ENCODE results near the gene SUN1. TPM values are rescaled to one million over a fixed set of nuclear protein-coding genes. Genes with fewer than 3 reads are reported as not detected.

SUN1 gene
- total and polyA plus RNA-seq, 9 of the 15 experiments (the other 6 are each of a cell fraction or from before 2014, with no cell fraction given): 36.8 to 132 (median 62.3) TPM

DNA sequence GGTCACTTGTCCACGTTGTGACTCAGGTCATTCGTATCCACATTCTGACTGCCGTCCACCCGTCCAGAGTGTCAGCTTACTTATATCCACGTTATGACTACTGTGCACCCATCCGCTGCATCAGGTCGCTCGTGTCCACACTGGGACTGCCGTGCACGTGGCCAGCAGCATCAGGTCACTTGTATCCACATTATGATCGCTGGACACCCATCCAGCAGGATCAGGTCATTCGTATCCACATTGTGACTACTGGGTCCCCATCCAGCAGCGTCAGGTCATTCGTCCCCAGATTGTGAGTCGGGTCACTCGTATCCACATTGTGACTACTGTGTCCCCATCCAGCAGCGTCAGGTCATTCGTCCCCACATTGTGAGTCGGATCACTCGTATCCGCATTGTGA lies 47.3 kb upstream of the SUN1 start:
- Histone ChIP-seq H3K4me1 (replicated peaks in 1 of 2; ENCODE audit: control insufficient read depth in 2 of 2, insufficient read depth in 2 of 2, low read length in 2 of 2) (peaks cover 0 to 6% of the 10 kb centered on the region in 2 experiments; a peak in 1 of 5 replicates), H3K9me3 (replicated peaks; ENCODE audit: control insufficient read depth, insufficient read depth, low read depth, low read length) (no peaks in the 10 kb centered on the region), H3K9ac (ENCODE audit: insufficient read depth in 1 of 2, low read depth in 2 of 2, low read length in 2 of 2) (no peak overlapping the region), H3K27ac (ENCODE audit: extremely low read depth, low read depth, low read length) (no peak overlapping the region; the same call in 2 of the 3 replicates), H3K4me2 (ENCODE audit: insufficient read depth, low read length) (no peak overlapping the region), H3K4me3 (no peak overlapping the region), H3K27me3 (ENCODE audit: control insufficient read depth in 2 of 2, insufficient read depth in 2 of 2, low read length in 2 of 2) (no peaks in the 10 kb centered on the region), H3K79me2 (ENCODE audit: control insufficient read depth, insufficient read depth, low read length) (no peaks in the 10 kb centered on the region), H4K20me1 (replicated peaks; ENCODE audit: control insufficient read depth, insufficient read depth, low read length) (no peaks in the 10 kb centered on the region), H3K36me3 (ENCODE audit: control insufficient read depth, insufficient read depth, low read length) (peaks cover 76% of the 10 kb centered on the region), H3K9me1 (ENCODE audit: control insufficient read depth, insufficient read depth, low read length) (no peaks in the 10 kb centered on the region), H2AFZ (ENCODE audit: low read depth, low read length) (no peak overlapping the region)
- FAIRE-seq: no peak
- in situ Hi-C loops (cut with MboI): loop anchor here (5.0 kb wide), 1 partner anchor 87 kb away; no protein-coding TSS in a partner anchor
- no peak for TF ChIP-seq BRD4 (IDR thresholded peaks at IDR 0.05)
- TF ChIP-seq BACH1 (tag; IDR thresholded peaks at IDR 0.05): no peak
- no peak for TF ChIP-seq ZNF212 (CRISPR knock-in tag; IDR thresholded peaks at IDR 0.05)
- TF ChIP-seq ZFP30 (CRISPR knock-in tag; IDR thresholded peaks at IDR 0.05; ENCODE audit: borderline replicate concordance): no peak
- no peak for TF ChIP-seq XRCC5 (IDR thresholded peaks at IDR 0.05; ENCODE audit: low read depth, low read length)
- TF ChIP-seq HEY1 (CRISPR knock-in tag; IDR thresholded peaks at IDR 0.05; ENCODE audit: borderline replicate concordance): no peak
- TF ChIP-seq U2AF2 (optimal IDR thresholded peaks at IDR 0.05; ENCODE audit: low read depth, low read length): no peak
- TF ChIP-seq EP400 (IDR thresholded peaks at IDR 0.05): no peak
- TF ChIP-seq, protein P1, sequence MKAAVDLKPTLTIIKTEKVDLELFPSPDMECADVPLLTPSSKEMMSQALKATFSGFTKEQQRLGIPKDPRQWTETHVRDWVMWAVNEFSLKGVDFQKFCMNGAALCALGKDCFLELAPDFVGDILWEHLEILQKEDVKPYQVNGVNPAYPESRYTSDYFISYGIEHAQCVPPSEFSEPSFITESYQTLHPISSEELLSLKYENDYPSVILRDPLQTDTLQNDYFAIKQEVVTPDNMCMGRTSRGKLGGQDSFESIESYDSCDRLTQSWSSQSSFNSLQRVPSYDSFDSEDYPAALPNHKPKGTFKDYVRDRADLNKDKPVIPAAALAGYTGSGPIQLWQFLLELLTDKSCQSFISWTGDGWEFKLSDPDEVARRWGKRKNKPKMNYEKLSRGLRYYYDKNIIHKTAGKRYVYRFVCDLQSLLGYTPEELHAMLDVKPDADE (conservative IDR thresholded peaks at IDR 0.05; ENCODE audit: control insufficient read depth, low read depth, low read length): no peak
- TF ChIP-seq, protein P2, sequence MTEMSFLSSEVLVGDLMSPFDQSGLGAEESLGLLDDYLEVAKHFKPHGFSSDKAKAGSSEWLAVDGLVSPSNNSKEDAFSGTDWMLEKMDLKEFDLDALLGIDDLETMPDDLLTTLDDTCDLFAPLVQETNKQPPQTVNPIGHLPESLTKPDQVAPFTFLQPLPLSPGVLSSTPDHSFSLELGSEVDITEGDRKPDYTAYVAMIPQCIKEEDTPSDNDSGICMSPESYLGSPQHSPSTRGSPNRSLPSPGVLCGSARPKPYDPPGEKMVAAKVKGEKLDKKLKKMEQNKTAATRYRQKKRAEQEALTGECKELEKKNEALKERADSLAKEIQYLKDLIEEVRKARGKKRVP (CRISPR knock-in tag; IDR thresholded peaks at IDR 0.05): no peak
- TF ChIP-seq ZNF224 (CRISPR knock-in tag; IDR thresholded peaks at IDR 0.05): no peak
- no peak for TF ChIP-seq CBFA2T2 (conservative IDR thresholded peaks at IDR 0.05)
- intact Hi-C loops (cut with micrococcal nuclease): loop anchor here (10.0 kb wide), 1 partner anchor 180 kb away; no protein-coding TSS in a partner anchor
- ChIA-PET POLR2A (no interaction called here), CTCF (ENCODE audit: low intra/inter-chr PET ratio) (interaction anchor here (1.8 kb wide), 1 partner anchor 88 kb away, joined by 13 read pairs; no protein-coding TSS in a partner anchor)
- no peak for DNase-seq (ENCODE audit: extremely low read depth in 1 of 4, low spot score in 3 of 4)
- no TSS peak for BruUV-seq (replicated peaks)
- no peak for ATAC-seq
- 95% methylated on average over 20 of the region's 21 CpGs for WGBS (ENCODE audit: insufficient coverage, low coverage, missing lambda C conversion rate)
